Measurements from ENCODE around the gene ZNF521.

Gene ZNF521

DNA sequence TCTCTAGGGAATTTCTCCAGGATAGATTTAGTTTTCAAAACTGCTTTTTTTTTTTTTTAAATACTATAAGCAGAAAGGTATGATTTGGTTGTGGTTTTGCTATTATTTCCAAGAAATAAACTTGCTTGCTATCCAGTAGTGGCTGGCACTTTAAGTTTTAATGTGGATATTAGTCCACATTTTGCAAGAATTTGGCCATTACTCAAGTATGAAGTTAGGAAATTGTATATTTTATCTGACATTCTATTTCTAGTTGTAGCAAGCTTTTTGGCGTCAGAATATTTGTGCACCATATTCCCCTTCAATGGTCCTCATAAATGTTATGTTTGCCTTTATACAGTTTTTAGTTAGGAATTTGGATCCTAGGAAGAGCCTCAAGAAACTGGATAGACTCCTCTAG lies 226.3 kb downstream of the ZNF521 start:
- DNase-seq (ENCODE audit: low read depth in 2 of 2) = no peak

DNA sequence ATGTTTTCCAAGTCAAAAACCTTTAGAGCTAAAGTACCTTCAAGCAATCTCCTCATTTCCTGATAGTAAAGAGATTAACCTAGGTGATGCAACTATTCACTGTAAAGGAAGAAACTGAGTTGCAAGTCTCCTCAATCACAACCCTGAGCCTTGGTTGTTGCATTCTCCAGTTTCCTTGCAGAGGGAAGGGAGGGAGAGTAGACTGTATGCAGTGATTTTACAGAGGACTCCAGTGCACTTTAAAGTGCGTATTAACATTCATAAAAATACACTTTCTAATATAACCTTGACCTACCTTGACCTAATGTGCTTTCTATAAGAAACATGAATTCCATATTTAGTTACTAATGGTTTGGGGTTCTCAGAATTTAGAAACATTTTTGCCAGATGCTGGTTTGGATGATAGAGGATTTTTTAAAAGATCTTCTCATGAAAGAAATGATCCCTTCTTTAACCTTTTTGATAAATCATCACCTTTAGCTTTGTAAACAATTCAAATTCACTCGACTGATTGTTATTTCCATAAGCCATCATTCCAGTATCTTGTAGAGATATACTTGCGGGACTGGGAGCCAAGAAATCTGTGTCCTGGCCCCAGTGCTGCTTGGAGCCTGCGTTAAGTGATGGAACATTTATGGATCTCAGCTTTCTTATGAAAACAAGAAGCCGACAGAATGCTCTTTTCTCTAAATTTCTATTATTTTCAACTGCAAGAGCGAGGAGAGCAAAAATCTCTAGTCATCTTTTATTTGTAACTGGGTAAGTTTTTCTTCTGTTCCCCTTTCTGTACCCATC lies 228.3 kb downstream of the ZNF521 start:
- no peak for DNase-seq (ENCODE audit: low read depth in 2 of 2)

DNA sequence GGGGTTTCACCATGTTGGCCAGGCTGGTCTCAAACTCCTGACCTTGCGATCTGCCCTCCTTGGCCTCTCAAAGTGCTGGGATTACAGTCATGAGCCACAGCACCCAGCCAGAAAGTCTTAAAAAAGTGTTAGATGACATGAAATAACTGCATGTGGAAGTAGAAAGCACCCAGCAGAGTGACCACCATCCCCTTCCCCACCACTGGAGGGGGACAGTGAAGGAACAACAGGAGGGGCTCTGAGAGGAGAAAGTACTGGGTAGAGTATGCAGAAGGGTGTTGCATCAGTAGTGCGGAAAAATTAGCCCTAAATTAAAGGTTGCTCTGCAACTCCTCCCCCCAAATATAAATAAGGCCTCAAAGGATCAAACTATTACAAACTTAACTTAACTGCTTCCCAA lies 230.5 kb downstream of the ZNF521 start:
- no peak for DNase-seq (ENCODE audit: low read depth in 2 of 2)

DNA sequence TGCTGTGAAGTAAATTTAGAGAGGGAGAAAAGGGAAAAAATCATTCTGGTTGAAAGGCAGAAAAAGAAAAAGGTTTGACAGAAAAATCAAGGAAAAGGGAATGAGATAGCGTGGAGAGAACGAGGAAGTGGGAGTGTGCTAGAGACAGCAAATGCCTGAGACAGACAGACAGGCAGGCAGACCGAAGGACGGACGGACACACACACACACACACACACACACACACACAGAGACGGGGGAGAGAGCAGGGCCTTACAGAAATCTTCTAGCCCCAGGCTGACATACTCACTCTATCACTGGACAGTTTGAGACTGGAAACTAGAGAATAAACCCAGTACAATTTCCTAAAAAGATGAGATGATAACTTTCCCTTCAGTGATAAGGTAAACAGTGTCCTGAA lies 238.4 kb downstream of the ZNF521 start:
- no peak for DNase-seq (ENCODE audit: low read depth in 2 of 2)

DNA sequence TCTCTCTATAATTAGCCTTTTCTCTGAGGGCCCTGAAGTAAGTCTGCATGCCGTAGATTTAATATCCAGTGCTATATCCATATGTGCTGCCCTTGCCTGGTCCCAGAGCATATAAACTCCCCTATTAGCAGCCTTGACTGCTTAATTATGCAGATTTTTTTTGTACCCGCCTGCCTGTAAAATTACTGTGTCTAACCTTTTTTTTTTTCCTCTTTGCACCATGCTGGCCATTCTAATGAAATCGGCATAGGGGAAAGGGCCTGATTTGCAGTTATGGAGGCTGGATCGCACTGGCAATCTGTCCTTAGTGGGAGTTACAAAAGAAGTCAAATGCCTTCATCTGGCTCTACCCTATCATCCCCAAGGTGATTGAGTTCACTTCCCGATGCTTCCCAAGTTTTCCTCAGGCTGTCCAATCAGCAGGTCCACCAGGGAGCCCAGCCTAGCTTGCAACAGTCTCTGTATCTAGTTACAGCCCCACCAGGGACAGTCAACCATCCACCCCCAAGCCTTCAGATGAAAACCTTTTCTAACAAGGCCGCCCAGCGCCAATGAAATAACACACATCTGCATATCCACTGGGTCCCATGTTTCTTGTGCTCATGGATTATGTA lies 239.0 kb downstream of the ZNF521 start:
- DNase-seq (ENCODE audit: low read depth in 2 of 2) = no peak

DNA sequence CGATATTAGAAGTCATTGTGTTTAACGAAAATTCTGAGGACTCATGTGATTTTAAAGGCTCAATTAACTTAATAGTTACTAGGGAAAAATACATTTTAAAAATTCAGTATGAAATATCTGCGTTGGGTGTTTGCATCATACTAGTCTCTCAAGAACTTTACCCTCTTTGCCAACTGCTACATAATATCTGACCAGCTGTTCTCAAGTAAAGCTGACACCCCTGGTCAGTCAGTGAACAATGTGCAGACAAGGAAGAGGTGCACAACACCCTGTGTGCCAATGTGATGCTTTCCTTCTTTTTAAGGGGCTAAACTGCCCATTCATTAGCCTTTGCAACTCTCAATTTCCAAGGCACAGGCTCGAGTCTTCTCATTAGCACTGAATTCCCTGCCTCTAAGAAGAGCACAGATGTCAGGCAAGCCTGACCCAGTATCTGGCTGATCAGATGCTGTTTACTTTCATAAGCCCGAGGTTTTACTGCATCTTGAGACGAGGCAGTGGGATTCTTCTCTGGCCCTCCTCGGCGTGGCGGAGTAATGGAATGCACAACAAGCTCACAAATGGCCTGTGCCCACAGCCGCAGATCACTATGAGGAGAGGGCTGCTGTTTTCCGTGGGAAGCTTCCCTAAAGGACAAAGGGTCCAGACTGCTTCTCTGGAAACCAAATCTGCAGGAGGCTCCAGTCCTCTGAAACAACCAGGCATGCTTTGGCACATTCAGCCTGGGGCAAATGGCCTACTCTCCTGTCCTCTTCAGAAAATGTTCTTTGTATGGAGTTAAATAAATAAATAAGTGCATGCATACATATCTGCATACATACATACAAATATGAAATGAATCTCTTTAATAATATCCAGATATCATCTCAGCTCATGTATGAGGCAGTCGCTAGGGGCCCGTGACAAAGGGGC lies 240.3 kb downstream of the ZNF521 start:
- DNase-seq (ENCODE audit: low read depth in 2 of 2) = no peak

DNA sequence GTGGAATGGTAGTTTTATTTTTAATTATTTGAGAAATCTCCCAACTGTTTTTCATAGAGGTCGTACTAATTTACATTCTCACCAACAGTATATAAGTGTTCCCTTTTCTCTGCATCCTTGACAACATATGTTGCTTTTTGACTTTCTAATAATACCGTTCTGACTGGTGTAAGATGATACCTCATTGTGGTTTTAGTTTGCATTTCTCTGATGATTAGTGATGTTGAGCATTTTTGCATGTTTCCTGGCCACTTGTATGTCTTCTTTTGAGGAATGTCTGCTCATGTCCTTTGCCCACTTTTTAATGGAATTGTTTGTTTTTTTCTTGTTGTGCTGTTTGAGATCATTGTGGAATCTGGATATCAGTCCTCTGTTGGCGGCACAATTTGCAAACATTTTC lies 242.5 kb downstream of the ZNF521 start:
- no peak for DNase-seq (ENCODE audit: low read depth in 2 of 2)

DNA sequence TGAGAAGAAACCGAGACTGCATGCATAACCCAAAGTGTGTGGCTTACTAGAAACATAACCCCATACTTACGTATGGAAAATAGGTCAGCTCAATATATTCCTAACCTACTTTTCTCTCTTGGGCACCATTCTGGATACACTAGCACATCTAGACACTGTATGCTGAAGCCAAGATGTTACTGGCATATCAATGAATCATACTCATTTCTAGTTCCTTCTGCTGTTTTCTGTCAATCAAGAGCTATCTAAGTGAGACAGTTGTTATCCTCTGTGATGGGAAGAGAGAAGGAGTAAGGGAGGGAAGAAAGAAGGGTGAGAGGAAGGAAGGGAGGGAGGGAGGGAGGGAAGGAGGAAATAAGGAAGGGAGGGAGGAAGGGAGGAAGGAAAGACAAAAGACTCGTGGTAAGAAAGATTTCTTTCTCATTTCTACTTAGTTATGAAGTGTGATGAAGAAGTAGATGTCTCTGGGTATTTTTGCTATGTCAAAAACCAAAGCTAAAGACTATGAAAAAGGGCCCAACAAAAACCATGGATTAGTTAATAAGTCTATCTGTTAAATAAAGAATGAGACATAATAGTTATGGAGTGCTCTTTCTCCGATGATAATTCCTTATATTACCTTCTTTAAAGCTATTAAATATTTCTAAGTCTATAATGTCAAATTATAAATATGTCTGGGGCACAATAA lies 248.4 kb downstream of the ZNF521 start:
- no peak for DNase-seq (ENCODE audit: low read depth in 2 of 2)

DNA sequence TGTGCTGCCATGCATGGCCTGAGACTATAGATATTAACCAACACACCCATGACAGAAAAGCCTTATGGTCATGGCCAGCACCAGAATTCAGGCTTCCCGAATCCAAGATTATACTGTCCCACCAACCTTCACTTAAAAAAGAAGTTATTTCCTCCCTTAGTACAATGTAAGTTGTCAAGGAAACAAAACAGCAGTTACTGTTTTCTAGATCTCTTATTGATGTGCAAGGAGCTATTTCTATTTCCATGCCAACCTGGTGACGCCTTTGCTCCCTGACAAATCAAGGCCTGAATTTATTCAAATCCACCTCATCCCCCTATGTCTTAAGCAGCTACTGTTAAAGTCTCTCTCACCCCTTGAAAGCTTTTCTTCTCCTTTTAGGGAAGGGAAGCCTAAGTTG lies 249.3 kb downstream of the ZNF521 start:
- DNase-seq (ENCODE audit: low read depth in 2 of 2) = no peak

DNA sequence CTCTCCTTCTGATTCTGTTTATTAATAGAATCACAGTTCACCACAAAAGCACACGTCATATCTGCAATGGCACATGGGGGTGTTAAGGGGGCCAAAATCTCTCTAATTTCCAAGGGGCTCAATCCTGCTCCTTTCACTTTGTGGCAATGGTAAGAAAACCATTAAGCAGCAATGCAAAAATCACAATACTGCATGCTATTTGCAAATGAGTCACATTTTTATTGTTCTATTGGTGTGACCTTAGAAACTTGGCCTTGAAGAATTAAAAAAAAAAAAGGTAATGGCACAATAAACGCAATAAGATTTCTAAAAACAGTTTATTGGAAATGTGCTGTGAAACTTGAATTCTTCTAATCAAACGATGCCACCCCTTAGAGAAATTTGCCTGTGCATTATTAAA lies 251.5 kb downstream of the ZNF521 start:
- DNase-seq (ENCODE audit: low read depth in 2 of 2) = no peak

DNA sequence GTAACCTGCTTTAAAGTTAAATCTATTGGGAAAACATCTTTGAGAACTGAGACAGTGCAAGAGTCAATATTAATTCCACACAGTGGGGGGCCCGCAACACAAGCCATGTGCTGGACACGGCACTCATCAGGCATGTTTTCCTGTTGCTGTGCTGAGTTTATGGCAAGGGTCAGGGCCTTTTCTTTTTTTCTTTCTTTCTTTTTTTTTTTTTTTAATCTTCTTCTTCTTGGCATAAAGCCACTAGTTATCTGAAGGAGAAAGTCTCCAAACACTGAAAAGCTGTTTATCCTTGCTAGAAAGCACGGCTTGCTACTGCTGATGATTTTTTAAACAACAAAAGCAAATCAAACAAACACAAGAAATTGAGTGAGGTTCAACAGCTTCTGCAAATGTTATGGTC lies 252.1 kb downstream of the ZNF521 start:
- no peak for DNase-seq (ENCODE audit: low read depth in 2 of 2)

DNA sequence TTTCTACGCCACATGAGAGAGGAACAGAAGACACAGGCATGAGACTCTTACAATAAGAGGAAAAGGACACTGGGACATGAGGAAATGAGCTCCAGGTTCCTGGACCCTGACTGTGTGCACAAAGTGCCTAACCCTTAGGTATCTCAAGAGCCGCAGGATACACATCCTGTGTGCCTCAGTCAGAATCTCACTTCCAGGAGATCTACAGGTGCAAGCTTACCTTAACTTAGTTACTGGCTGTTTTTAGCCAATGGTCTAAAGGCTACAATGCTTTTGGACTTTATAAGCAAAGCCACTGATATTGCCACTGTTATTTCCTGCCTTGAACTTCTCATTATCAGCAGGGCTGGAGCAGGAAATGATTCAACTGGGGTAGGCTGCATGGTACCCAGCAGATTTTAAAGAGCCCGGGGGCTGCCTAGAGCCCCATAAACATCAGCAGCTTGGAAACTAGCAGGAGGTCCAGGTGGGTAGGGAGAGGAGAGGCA lies 254.4 kb downstream of the ZNF521 start:
- no peak for DNase-seq (ENCODE audit: low read depth in 2 of 2)

DNA sequence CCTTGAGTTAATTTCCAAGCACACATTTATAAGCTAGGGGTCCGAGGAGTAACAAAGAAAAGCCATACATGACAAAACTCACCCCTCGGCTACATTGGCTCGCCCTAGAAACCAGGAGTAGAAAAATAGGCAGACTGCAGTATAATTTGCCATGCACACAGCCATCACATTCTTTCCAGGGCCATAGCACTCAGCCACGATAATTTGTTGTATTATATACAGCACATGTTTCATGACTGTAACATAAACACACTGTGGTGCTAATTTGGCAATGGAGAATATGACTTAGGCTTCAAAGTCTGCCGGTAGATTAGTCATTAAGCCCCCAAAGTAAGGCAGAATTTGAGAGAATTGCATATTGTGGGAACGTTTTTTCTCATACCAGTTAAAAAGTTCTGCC lies 254.9 kb downstream of the ZNF521 start:
- DNase-seq (ENCODE audit: low read depth in 2 of 2) = no peak

DNA sequence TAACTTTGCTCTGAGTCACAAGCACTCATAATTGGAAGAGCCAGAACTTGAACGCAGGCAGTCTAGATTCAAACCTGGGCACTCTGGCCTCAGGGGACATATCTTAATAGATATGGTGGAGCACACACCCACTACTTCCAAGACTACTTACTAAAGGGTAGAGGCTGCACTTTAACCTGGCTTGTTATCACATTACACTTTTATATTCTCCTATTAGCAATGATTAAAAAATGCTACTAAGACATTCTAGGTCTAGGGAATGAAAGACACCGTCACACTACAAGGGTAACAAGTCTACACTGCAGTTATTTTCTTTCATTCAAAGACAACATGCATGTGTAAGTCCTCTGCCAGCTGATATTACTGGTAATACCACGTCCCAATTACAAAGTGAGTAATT lies 258.8 kb downstream of the ZNF521 start:
- no peak for DNase-seq (ENCODE audit: low read depth in 2 of 2)

DNA sequence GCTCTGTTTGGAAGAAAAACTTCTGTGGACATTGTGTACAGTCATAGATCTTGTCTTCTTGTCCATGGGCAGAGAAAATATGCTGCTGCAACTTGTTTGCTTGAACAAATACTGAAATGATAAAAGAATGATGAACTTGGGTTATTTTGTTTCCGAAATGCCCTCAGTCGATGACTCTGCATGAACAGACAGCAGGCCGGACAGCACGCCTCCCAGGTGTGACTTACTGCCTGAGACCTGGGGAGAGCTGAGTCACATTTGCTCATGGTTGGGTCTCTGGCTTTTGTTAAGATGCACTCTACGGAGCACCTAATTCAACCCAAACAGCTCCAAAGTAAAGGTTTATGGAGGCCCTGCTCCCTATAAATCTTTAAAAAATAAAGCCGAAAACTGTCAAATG lies 262.5 kb downstream of the ZNF521 start:
- DNase-seq (ENCODE audit: low read depth in 2 of 2) = no peak

DNA sequence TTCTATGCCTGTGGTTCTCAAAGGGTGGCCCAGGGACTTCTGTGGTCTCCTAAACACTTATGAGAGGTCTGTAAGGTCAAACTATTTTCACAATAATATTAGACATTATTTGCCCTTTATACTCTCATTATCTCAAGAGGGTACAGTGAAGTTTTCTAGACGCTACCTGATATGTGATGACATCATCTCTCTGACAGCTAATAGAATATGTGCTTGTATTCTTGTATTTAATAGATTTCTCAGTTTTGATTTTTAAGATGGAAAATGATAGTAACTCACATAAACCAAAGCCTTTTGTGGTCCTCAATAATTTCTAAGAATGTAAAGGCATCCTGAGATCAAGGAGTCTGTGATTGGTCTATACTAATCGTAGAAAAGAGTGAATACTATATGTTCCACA lies 265.1 kb downstream of the ZNF521 start:
- no peak for DNase-seq (ENCODE audit: low read depth in 2 of 2)

DNA sequence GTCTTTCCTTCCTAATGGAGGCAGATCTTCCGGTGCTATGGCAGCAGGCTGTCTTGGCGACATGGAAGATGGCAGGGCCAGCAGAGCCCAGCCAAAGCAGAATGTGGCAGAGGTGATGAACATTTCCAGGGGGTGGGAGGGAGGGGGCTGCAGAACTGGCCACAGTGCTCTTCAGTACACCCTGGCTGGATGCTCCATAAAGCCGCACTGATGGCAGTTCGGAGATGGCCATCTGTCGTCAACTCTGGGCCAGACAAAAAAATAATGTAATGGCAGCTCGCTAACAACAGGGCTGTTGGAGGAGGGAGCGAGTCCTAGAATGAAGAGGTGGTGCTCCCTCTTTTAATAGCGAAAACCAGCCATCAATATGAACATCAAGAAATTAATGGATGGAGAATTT lies 271.0 kb downstream of the ZNF521 start:
- no peak for DNase-seq (ENCODE audit: low read depth in 2 of 2)

DNA sequence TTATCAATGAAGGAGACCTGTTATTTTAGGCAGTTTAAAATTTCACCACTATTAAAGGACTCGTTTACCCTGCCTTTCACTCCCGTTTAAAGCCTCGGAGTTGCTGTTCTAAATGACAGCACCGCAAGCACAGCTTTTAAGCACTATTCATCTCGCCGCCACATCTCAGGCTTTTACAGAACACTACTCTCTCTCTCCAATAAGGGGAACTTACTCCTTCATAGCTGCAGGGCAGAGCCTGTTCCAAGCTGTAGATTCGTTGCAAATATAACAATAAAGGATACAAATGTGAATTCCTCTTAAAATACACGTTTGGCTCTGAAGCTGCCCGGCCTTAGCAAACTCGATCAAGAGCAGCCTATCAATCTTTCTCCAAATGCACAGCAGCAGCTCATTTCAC lies 271.8 kb downstream of the ZNF521 start:
- DNase-seq (ENCODE audit: low read depth in 2 of 2) = no peak

DNA sequence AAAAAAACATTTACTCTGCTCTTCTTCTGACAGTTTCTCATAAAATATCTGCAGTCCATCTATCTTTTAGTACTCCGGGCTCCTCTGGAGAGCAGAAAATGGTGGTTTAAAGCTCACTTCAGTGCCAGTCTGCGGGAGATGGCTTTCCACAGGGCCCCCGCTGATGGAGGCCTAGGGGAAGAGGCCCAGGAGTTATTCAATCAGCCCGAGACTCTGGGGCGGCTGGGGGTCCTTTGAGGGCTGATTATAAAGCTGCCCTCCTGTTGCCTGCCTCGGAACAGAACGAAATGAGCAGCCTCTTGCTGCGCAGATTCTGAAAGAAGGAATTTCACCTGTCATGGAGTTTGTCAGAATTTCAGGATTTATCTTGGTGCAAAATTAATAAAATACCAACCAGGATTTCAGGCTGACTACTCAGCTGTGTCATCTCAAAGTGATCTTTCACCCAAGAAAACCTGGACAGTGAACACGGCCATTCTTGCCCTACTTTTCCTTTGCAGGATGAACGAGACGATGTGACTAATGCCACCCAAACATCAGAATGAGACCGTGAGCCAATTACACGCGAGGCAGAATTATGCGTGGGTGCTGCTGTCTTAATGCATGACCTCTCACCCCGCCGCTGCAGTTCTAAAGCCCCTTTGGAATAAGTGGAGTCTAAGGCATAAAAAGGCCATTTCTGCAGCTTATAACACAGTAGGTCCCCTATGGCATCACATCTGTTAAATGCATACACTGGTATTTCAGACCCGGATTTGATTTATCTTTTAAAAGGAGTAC lies 273.8 kb downstream of the ZNF521 start:
- no peak for DNase-seq (ENCODE audit: low read depth in 2 of 2)

DNA sequence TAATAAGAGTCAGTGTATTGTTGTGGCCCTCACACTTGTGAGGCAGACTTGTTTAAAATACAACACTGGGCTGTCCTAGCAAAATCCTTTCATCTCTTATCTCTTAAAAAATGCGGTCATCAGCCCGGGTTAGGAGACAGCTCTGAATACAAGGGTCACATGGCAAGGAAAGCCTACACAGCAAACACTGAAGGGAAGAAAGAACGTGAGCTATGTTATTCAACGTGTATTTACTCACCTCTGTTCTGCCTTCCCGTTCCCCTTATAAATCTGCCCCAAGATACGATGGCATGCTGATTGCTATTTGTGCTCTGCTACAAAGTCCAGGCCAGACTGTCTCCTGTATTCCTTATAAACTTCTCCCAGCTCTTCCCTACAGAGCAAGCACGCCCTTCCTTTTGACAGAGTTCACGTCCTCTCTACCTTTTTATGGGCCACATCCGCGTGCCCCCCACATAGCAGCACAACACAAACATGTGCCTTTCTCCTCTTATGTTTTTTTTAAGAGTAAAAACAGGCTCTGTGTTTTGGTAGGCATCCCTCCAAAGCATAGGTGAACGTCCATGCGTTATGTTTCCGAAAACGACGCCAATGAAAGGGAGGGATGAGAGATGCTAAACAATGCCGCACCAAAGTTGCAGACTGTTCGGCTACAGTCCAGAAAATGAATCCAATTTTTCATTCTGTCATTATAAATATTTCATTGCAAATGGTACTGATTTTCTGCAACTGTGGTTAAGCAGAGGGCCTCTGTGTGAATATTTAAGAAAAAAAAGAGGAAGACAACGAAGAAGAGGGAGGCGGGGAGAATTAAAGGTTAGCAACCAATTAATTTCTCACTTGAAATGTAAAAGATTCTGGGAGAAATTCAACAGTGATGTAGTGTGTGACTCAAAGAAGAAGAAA lies 274.7 kb downstream of the ZNF521 start:
- no peak for DNase-seq (ENCODE audit: low read depth in 2 of 2)

Data from stimulated activated CD8-positive, alpha-beta memory T cell treated with anti-CD3 and anti-CD28 coated beads, Interleukin-2, amount 100 ng/mL, for 1 hour (primary cell).